Prostate gland (tissue), 2 donors: ENCODE measurements around the gene KCNT2.

Source experiments
- POLR2A ChIP-seq: fragments of 450-650 bp; IDR thresholded peaks from one replicate; pipeline ENCODE4 v1.6.1; 2016; ENCODE audit warnings: antibody characterized with exemption, mild to moderate bottlenecking
- POLR2AphosphoS5 ChIP-seq: sonication (generic); formaldehyde crosslinking; IDR thresholded peaks from one replicate; pipeline ENCODE4 v1.6.1; 2017; ENCODE audit warnings: antibody characterized with exemption
- TF ChIP-seq, protein P1 (sequence below), 4 experiments: fragments of 200-600 bp in 2 of 4; fragments of 450-650 bp in 2 of 4; sonication (generic) in 2 of 4; IDR thresholded peaks; 1 replicate in 3 of 4; 2 replicates in 1 of 4; pipeline ENCODE4 v1.5.1; 2016 to 2019; ENCODE audit warnings: antibody characterized with exemption in 4 of 4, mild to moderate bottlenecking in 2 of 4, moderate library complexity in 2 of 4

GRCh38 chr1:196373798-196374197 is 234.4 kb downstream of the KCNT2 start:
- TF ChIP-seq, protein P1, sequence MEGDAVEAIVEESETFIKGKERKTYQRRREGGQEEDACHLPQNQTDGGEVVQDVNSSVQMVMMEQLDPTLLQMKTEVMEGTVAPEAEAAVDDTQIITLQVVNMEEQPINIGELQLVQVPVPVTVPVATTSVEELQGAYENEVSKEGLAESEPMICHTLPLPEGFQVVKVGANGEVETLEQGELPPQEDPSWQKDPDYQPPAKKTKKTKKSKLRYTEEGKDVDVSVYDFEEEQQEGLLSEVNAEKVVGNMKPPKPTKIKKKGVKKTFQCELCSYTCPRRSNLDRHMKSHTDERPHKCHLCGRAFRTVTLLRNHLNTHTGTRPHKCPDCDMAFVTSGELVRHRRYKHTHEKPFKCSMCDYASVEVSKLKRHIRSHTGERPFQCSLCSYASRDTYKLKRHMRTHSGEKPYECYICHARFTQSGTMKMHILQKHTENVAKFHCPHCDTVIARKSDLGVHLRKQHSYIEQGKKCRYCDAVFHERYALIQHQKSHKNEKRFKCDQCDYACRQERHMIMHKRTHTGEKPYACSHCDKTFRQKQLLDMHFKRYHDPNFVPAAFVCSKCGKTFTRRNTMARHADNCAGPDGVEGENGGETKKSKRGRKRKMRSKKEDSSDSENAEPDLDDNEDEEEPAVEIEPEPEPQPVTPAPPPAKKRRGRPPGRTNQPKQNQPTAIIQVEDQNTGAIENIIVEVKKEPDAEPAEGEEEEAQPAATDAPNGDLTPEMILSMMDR (IDR thresholded peaks at IDR 0.05), result no peak
- TF ChIP-seq POLR2A (no peak), POLR2AphosphoS5 (no peak)
